DND-41 (cell line): ENCODE measurements around the gene TOMM70.

Experiments used
- EZH2 ChIP-seq: IDR thresholded peaks from 3 replicates; pipeline ENCODE4 v1.6.1; 2012; ENCODE audit warnings: borderline replicate concordance, low read depth, mild to moderate bottlenecking, moderate library complexity, low read length, inconsistent platforms; ENCODE audit not compliant: severe bottlenecking
- TF ChIP-seq, protein P1 (sequence below): IDR thresholded peaks from 2 replicates; pipeline ENCODE4 v1.5.1; 2012; ENCODE audit warnings: borderline replicate concordance, low read length, moderate library complexity, mild to moderate bottlenecking; ENCODE audit not compliant: poor library complexity, severe bottlenecking; ENCODE audit errors: extremely low read depth

DNA sequence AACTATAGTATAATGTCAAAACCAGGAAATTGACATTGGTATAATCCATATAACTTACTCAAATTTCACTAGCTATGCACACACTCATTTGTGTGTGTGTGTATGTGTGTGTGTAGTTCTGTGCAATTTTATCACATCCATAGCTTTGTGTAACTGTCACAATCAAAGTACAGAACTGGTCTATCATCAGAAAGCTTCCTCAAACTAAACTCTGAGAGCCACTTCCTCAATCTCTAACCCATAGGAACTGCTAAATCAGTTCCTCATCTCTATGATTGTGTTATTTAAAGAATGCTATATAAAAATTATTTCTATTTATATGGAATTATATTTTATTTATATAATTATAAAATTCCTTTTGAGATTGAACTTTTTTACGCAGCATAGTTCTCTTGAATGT, 18.5 kb upstream of the TOMM70 start:
- TF ChIP-seq, protein P1, sequence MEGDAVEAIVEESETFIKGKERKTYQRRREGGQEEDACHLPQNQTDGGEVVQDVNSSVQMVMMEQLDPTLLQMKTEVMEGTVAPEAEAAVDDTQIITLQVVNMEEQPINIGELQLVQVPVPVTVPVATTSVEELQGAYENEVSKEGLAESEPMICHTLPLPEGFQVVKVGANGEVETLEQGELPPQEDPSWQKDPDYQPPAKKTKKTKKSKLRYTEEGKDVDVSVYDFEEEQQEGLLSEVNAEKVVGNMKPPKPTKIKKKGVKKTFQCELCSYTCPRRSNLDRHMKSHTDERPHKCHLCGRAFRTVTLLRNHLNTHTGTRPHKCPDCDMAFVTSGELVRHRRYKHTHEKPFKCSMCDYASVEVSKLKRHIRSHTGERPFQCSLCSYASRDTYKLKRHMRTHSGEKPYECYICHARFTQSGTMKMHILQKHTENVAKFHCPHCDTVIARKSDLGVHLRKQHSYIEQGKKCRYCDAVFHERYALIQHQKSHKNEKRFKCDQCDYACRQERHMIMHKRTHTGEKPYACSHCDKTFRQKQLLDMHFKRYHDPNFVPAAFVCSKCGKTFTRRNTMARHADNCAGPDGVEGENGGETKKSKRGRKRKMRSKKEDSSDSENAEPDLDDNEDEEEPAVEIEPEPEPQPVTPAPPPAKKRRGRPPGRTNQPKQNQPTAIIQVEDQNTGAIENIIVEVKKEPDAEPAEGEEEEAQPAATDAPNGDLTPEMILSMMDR, result no peak
- no peak for TF ChIP-seq EZH2
